Measurements from ENCODE around the gene SERPINA1. TPM values are rescaled to one million over a fixed set of nuclear protein-coding genes. Genes with fewer than 3 reads are reported as not detected.

The SERPINA1 gene
- total RNA-seq, 6 experiments from 2014 or later, result 0.07 to 0.40 (median 0.17) TPM; not detected in 3

DNA sequence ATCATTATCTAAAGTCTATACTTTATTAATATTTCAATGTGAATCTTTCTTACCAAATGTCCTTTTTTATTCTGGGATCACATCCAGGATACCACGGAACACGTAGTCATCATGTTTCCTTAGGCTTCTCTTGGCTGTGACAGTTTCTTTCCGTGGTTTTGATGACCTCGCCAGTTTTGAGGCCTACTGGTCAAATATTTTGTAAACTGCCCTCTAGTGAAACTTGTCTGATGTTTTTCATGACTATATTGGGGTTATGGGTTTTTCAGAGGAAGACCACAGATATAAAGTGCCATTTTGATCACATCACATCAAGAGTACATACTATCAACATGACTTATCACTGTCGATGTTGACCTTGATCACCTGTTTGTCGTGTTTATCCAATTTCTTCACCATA lies 51.1 kb downstream of the SERPINA1 start:
- no peak for DNase-seq
- no peak for TF ChIP-seq CTCF (IDR thresholded peaks at IDR 0.05)
- H3K27ac Mint-ChIP-seq, result no peak overlapping the region
- peaks cover 8% of the 10 kb centered on the region for H3K9me3 Mint-ChIP-seq
- peaks cover 5% of the 10 kb centered on the region; the same call in 1 of the 2 replicates for H3K36me3 Mint-ChIP-seq (ENCODE audit: low read depth)
- no peak overlapping the region for H3K4me3 Mint-ChIP-seq
- peaks cover 16% of the 10 kb centered on the region for H3K4me1 Mint-ChIP-seq (ENCODE audit: low read depth)
- no peaks in the 10 kb centered on the region for H3K27me3 Mint-ChIP-seq (ENCODE audit: insufficient read depth)

DNA sequence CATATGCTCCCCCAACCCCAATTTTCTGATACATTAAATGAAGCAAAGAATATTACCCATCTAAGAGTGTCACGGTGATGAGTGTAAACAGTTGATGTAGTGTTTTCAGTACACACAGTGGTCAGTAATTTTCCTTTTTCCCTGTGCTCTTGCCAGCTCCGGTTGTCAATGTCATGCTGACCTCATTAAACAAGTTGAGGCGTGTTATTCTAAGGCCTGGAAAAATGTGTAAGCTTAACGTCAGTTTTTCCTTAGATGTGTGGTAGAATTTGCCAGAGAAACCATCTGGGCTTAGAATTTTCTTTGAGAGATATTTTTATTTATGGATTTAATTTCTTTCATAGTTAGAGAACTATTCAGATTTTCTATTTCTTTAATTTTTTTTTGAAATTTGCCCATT lies 53.5 kb downstream of the SERPINA1 start:
- Mint-ChIP-seq H3K4me1 (ENCODE audit: low read depth) (no peaks in the 10 kb centered on the region), H3K36me3 (ENCODE audit: low read depth) (no peaks in the 10 kb centered on the region), H3K4me3 (no peak overlapping the region), H3K27ac (no peak overlapping the region), H3K27me3 (ENCODE audit: insufficient read depth) (no peaks in the 10 kb centered on the region), H3K9me3 (peaks cover 4% of the 10 kb centered on the region; the same call in 1 of the 2 replicates)
- no peak for TF ChIP-seq CTCF (IDR thresholded peaks at IDR 0.05)
- DNase-seq, result no peak

DNA sequence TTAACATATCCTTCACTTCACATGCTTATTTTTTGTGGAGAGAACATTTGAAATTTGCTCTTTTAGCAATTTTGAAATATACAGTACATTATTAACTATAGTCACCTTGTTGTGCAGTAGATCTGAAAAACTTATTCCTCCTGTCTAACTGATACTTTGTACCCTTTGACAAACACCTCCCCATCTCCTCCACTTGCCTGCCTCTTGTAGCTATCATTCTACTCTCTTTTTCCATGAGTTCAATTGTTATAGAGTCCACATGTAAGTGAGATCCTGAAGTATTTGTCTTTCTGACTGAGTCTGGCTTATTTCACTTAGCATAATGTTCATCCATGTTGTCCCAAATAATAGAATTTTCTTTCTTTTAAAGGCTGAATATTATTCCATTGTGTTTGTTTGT lies 55.8 kb downstream of the SERPINA1 start:
- Mint-ChIP-seq H3K4me3 (no peak overlapping the region), H3K36me3 (ENCODE audit: low read depth) (no peaks in the 10 kb centered on the region; the same call in 1 of the 2 replicates), H3K4me1 (ENCODE audit: low read depth) (no peaks in the 10 kb centered on the region), H3K27ac (no peak overlapping the region), H3K9me3 (peaks cover 4% of the 10 kb centered on the region; the same call in 1 of the 2 replicates), H3K27me3 (ENCODE audit: insufficient read depth) (no peaks in the 10 kb centered on the region; the same call in 1 of the 2 replicates)
- no peak for DNase-seq
- TF ChIP-seq CTCF (IDR thresholded peaks at IDR 0.05), result no peak

DNA sequence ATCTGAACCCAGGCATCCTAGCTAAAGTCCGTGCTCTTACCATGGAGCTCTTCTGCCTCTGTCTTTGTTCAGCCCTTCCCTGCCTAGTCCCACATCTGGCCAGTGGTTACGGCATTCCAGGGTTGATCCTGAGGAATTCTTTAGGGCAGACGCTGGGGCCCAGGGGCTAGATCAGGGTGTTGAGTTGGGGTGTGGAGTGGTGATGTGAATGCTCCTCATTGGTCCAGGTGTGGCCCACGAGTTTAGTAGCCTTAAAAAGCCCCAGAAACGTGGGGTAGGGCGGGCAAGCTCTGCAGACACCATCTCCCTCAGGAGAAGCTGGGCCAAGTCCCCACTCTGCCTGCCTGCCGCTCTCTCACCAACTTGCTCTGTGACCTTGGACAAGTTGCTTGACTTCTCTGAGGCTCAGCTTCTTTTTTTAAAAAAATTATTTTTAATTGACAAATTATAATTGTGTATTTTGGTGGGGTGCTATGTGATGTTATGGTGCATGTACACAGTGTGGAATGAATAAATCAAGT lies 56.3 kb downstream of the SERPINA1 start:
- Mint-ChIP-seq H3K9me3 (peaks cover 4% of the 10 kb centered on the region; the same call in 1 of the 2 replicates), H3K36me3 (ENCODE audit: low read depth) (no peaks in the 10 kb centered on the region; the same call in 1 of the 2 replicates)

DNA sequence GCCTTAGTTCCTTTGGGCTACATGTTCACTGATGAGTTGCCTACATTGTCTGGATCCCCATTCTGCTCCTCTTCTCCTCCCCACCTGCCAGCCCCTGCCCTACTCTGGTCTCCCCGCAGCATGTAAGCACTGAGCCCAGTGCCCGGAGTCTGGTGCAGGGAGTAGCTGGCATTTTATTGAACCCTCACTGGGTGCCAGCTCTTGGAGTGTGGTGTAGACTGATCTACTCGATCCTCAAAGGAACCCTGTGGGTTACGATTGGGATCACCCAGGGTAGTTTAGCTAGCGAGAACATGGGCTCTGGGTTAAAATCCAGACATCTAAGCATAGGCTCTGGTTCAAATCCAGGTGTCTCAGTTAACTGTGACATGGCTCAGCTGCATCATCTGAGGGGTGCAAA lies 56.9 kb downstream of the SERPINA1 start:
- Mint-ChIP-seq H3K36me3 (ENCODE audit: low read depth) (no peaks in the 10 kb centered on the region; the same call in 1 of the 2 replicates), H3K4me1 (ENCODE audit: low read depth) (no peaks in the 10 kb centered on the region), H3K9me3 (peaks cover 8% of the 10 kb centered on the region; the same call in 1 of the 2 replicates), H3K27ac (no peak overlapping the region), H3K4me3 (no peak overlapping the region), H3K27me3 (ENCODE audit: insufficient read depth) (no peaks in the 10 kb centered on the region; the same call in 1 of the 2 replicates)
- TF ChIP-seq CTCF (IDR thresholded peaks at IDR 0.05), result no peak
- DNase-seq, result no peak

More for the DNA sequence above, 56.3 kb downstream of the SERPINA1 start:
- DNase-seq, result no peak
- no peaks in the 10 kb centered on the region; the same call in 1 of the 2 replicates for H3K27me3 Mint-ChIP-seq (ENCODE audit: insufficient read depth)
- H3K4me3 Mint-ChIP-seq, result no peak overlapping the region
- H3K4me1 Mint-ChIP-seq (ENCODE audit: low read depth), result no peaks in the 10 kb centered on the region
- no peak overlapping the region for H3K27ac Mint-ChIP-seq
- no peak for TF ChIP-seq CTCF (IDR thresholded peaks at IDR 0.05)
